HepG2 (cell line): ENCODE results near the gene JMJD6. TPM values are rescaled to one million over a fixed set of nuclear protein-coding genes. Genes with fewer than 3 reads are reported as not detected.

Experiments
- GTF3A ChIP-seq: sonication (generic); formaldehyde crosslinking; conservative IDR thresholded peaks from 2 replicates; pipeline ENCODE4 v1.4.0; 2020; ENCODE audit warnings: mild to moderate bottlenecking, missing genetic modification reagents
- KAT7 ChIP-seq: IDR thresholded peaks from 2 replicates; pipeline ENCODE4 v1.6.1; 2018; ENCODE audit warnings: borderline replicate concordance, missing compliant biosample characterization
- KDM3A ChIP-seq: IDR thresholded peaks from 2 replicates; pipeline ENCODE4 v1.6.1; 2018; ENCODE audit warnings: low read depth, missing compliant biosample characterization
- PAWR ChIP-seq: sonication (generic); formaldehyde crosslinking; IDR thresholded peaks from 2 replicates; pipeline ENCODE4 v1.4.0; 2020; ENCODE audit warnings: missing genetic modification reagents, mild to moderate bottlenecking, borderline replicate concordance
- POLR2A ChIP-seq, 2 experiments: IDR thresholded peaks; 2 replicates each; pipeline ENCODE4 v1.6.1; 2011; ENCODE audit warnings: low read depth in 2 of 2, low read length in 2 of 2, mild to moderate bottlenecking in 1 of 2, moderate library complexity in 1 of 2; ENCODE audit not compliant: insufficient read depth in 1 of 2
- SRSF9 ChIP-seq: fragments of 200-400 bp; formaldehyde crosslinking; IDR thresholded peaks from 2 replicates; pipeline ENCODE4 v1.6.1; 2018; ENCODE audit warnings: borderline replicate concordance, mild to moderate bottlenecking, low read depth, low read length; ENCODE audit not compliant: insufficient read depth, poor library complexity, severe bottlenecking
- SSRP1 ChIP-seq: IDR thresholded peaks from 2 replicates; pipeline ENCODE4 v1.6.1; 2016; ENCODE audit warnings: control low read depth
- TMF1 ChIP-seq: sonication (generic); formaldehyde crosslinking; IDR thresholded peaks from 2 replicates; pipeline ENCODE4 v1.8.1; 2022; ENCODE audit warnings: low read depth, missing genetic modification reagents
- YEATS4 ChIP-seq: sonication (generic); formaldehyde crosslinking; IDR thresholded peaks from 2 replicates; pipeline ENCODE4 v1.4.0; 2020; ENCODE audit warnings: missing genetic modification reagents, borderline replicate concordance
- ZKSCAN1 ChIP-seq: fragments of 150-350 bp; IDR thresholded peaks from 2 replicates; pipeline ENCODE4 v1.6.1; 2014; ENCODE audit warnings: low read length
- ZNF543 ChIP-seq: sonication (generic); formaldehyde crosslinking; IDR thresholded peaks from 2 replicates; pipeline ENCODE4 v1.4.0; 2020; ENCODE audit warnings: mild to moderate bottlenecking, missing genetic modification reagents
- polyA plus RNA-seq, 8 experiments: library from polyadenylated mRNA; depleted of rRNA in 3 of 8; stranded (reverse) in 7 of 8; unstranded in 1 of 8; fragments of >200 nt; fragmentation: Illumina TruSeq in 4 of 8; extraction: Trizol in 4 of 8; gene quantifications; 2 replicates each; pipeline versions ENCODE4 v1.2.1 to v1.2.3, GENCODE V29; 2011 to 2016; ENCODE audit warnings: low read depth in 4 of 8, missing spikeins in 1 of 8, mixed read lengths in 1 of 8; ENCODE audit not compliant: insufficient read depth in 1 of 8
- total RNA-seq, 5 experiments: library from RNA; depleted of rRNA; stranded (reverse); fragments of >200 nt; fragmentation: Illumina TruSeq; extraction: Trizol; gene quantifications; 2 replicates each; pipeline ENCODE4 v1.2.3, GENCODE V29; 2016; ENCODE audit warnings: low read depth in 1 of 5
- TF ChIP-seq, protein P1 (sequence below), 2 experiments: sonication (generic) in 1 of 2; formaldehyde crosslinking in 1 of 2; IDR thresholded peaks; 2 replicates each; pipeline versions ENCODE4 v1.5.1 to v1.6.1; 2011 to 2020; ENCODE audit warnings: borderline replicate concordance in 1 of 2, low read depth in 1 of 2, low read length in 1 of 2, mild to moderate bottlenecking in 1 of 2, missing genetic modification reagents in 1 of 2, moderate library complexity in 1 of 2
- TF ChIP-seq, protein P2 (sequence below): sonication (generic); formaldehyde crosslinking; IDR thresholded peaks from 2 replicates; pipeline ENCODE4 v1.4.0; 2020; ENCODE audit warnings: mild to moderate bottlenecking, missing genetic modification reagents
- TF ChIP-seq, protein P3 (sequence below): sonication (generic); formaldehyde crosslinking; IDR thresholded peaks from 2 replicates; pipeline ENCODE4 v1.4.0; 2020; ENCODE audit warnings: missing genetic modification reagents
- TF ChIP-seq, protein P4 (sequence below): sonication (generic); formaldehyde crosslinking; IDR thresholded peaks from 2 replicates; pipeline ENCODE4 v1.4.0; 2020; ENCODE audit warnings: mild to moderate bottlenecking, missing genetic modification reagents
- TF ChIP-seq, protein P5 (sequence below): sonication (generic); formaldehyde crosslinking; IDR thresholded peaks from 2 replicates; pipeline ENCODE4 v1.4.0; 2020; ENCODE audit warnings: missing genetic modification reagents

Gene JMJD6
- total and polyA plus RNA-seq, 2 of the 13 experiments (the other 11 are each of a cell fraction or from before 2014, with no cell fraction given): 33.6 to 41.0 TPM

DNA sequence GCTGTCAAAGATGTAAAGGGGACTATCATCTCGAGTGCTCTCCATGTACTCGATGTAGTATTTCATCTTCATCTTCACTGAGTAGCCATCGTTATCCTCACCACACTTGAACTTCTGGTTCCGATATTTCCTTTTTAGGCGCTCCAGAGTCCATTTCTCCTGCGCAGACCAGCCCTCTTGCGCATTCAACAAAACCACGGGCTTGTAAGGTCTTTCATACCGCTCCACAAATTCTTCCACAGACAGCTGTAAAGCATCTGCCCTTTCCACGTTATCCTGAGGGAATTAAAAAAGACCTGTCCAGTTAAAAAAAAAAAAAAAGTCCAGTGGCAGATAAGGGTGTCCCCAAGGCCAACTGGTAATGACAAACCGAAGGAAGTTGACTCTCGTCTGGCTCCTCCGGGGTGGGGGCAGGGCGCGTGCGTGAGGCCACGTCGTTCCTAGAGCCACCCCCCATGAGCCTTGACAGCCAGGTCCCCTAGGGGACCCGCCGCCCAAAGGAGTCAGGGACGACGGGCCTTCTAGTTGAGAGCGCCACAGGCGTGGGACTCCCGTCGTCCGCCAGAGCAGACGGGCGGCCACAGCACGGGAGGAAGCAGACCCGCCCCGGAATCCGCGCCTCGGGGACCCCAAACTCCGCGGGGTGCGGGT, 701 bp downstream of the JMJD6 start (continued):
- TF ChIP-seq KDM3A (CRISPR knock-in tag) (no peak), TMF1 (CRISPR knock-in tag) (no peak), SRSF9 (no peak), SSRP1 (CRISPR knock-in tag) (no peak), PAWR (CRISPR knock-in tag) (no peak), KAT7 (CRISPR knock-in tag) (no peak), ZKSCAN1 (no peak), GTF3A (CRISPR knock-in tag) (no peak), ZNF543 (CRISPR knock-in tag) (no peak), POLR2A (IDR thresholded peaks at IDR 0.05; ENCODE audit: insufficient read depth in 1 of 2, low read depth in 2 of 2, low read length in 2 of 2) (no peak), YEATS4 (CRISPR knock-in tag) (no peak)
- TF ChIP-seq, protein P1, sequence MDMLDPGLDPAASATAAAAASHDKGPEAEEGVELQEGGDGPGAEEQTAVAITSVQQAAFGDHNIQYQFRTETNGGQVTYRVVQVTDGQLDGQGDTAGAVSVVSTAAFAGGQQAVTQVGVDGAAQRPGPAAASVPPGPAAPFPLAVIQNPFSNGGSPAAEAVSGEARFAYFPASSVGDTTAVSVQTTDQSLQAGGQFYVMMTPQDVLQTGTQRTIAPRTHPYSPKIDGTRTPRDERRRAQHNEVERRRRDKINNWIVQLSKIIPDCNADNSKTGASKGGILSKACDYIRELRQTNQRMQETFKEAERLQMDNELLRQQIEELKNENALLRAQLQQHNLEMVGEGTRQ (IDR thresholded peaks at IDR 0.05; ENCODE audit: low read depth, low read length): no peak
- TF ChIP-seq, protein P1 (CRISPR knock-in tag; IDR thresholded peaks at IDR 0.05; ENCODE audit: borderline replicate concordance): no peak
- TF ChIP-seq, protein P2, sequence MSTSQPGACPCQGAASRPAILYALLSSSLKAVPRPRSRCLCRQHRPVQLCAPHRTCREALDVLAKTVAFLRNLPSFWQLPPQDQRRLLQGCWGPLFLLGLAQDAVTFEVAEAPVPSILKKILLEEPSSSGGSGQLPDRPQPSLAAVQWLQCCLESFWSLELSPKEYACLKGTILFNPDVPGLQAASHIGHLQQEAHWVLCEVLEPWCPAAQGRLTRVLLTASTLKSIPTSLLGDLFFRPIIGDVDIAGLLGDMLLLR (CRISPR knock-in tag): no peak
- TF ChIP-seq, protein P3, sequence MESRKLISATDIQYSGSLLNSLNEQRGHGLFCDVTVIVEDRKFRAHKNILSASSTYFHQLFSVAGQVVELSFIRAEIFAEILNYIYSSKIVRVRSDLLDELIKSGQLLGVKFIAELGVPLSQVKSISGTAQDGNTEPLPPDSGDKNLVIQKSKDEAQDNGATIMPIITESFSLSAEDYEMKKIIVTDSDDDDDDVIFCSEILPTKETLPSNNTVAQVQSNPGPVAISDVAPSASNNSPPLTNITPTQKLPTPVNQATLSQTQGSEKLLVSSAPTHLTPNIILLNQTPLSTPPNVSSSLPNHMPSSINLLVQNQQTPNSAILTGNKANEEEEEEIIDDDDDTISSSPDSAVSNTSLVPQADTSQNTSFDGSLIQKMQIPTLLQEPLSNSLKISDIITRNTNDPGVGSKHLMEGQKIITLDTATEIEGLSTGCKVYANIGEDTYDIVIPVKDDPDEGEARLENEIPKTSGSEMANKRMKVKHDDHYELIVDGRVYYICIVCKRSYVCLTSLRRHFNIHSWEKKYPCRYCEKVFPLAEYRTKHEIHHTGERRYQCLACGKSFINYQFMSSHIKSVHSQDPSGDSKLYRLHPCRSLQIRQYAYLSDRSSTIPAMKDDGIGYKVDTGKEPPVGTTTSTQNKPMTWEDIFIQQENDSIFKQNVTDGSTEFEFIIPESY (CRISPR knock-in tag): no peak
- TF ChIP-seq, protein P4, sequence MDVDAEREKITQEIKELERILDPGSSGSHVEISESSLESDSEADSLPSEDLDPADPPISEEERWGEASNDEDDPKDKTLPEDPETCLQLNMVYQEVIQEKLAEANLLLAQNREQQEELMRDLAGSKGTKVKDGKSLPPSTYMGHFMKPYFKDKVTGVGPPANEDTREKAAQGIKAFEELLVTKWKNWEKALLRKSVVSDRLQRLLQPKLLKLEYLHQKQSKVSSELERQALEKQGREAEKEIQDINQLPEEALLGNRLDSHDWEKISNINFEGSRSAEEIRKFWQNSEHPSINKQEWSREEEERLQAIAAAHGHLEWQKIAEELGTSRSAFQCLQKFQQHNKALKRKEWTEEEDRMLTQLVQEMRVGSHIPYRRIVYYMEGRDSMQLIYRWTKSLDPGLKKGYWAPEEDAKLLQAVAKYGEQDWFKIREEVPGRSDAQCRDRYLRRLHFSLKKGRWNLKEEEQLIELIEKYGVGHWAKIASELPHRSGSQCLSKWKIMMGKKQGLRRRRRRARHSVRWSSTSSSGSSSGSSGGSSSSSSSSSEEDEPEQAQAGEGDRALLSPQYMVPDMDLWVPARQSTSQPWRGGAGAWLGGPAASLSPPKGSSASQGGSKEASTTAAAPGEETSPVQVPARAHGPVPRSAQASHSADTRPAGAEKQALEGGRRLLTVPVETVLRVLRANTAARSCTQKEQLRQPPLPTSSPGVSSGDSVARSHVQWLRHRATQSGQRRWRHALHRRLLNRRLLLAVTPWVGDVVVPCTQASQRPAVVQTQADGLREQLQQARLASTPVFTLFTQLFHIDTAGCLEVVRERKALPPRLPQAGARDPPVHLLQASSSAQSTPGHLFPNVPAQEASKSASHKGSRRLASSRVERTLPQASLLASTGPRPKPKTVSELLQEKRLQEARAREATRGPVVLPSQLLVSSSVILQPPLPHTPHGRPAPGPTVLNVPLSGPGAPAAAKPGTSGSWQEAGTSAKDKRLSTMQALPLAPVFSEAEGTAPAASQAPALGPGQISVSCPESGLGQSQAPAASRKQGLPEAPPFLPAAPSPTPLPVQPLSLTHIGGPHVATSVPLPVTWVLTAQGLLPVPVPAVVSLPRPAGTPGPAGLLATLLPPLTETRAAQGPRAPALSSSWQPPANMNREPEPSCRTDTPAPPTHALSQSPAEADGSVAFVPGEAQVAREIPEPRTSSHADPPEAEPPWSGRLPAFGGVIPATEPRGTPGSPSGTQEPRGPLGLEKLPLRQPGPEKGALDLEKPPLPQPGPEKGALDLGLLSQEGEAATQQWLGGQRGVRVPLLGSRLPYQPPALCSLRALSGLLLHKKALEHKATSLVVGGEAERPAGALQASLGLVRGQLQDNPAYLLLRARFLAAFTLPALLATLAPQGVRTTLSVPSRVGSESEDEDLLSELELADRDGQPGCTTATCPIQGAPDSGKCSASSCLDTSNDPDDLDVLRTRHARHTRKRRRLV (CRISPR knock-in tag): peak; percentile 71; the same call in 1 of the 2 replicates
- TF ChIP-seq, protein P5, sequence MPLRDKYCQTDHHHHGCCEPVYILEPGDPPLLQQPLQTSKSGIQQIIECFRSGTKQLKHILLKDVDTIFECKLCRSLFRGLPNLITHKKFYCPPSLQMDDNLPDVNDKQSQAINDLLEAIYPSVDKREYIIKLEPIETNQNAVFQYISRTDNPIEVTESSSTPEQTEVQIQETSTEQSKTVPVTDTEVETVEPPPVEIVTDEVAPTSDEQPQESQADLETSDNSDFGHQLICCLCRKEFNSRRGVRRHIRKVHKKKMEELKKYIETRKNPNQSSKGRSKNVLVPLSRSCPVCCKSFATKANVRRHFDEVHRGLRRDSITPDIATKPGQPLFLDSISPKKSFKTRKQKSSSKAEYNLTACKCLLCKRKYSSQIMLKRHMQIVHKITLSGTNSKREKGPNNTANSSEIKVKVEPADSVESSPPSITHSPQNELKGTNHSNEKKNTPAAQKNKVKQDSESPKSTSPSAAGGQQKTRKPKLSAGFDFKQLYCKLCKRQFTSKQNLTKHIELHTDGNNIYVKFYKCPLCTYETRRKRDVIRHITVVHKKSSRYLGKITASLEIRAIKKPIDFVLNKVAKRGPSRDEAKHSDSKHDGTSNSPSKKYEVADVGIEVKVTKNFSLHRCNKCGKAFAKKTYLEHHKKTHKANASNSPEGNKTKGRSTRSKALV (CRISPR knock-in tag): no peak
